OCI-LY1 (cell line): ENCODE measurements around the gene ADD2.

Experiments
- H2AFZ ChIP-seq: fragments of 200-600 bp; sonication (generic), shearing (Covaris generic); 2 replicates; pipeline ENCODE4 v1.6.0; 2014; ENCODE audit warnings: antibody characterized with exemption, mild to moderate bottlenecking, low read length
- H3F3A ChIP-seq: fragments of 200-600 bp; sonication (generic), shearing (Covaris generic); 2 replicates; pipeline ENCODE4 v1.6.0; 2014; ENCODE audit warnings: mild to moderate bottlenecking, antibody characterized with exemption, low read length, moderate library complexity; ENCODE audit not compliant: insufficient read depth
- H3K27ac ChIP-seq: fragments of 200-600 bp; sonication (generic); 2 replicates; pipeline ENCODE4 v1.5.1; 2014; ENCODE audit warnings: low read length, mixed run types, mild to moderate bottlenecking, low read depth; ENCODE audit not compliant: poor library complexity, severe bottlenecking
- H3K27me3 ChIP-seq: fragments of 200-600 bp; sonication (generic); 2 replicates; pipeline ENCODE4 v1.6.0; 2014; ENCODE audit warnings: antibody characterized with exemption, mild to moderate bottlenecking, low read length, moderate library complexity; ENCODE audit not compliant: insufficient read depth
- H3K36me3 ChIP-seq: fragments of 200-600 bp; sonication (generic); 2 replicates; pipeline ENCODE4 v1.6.1; 2014; ENCODE audit warnings: mild to moderate bottlenecking, antibody characterized with exemption, low read length, moderate library complexity, mixed read lengths; ENCODE audit not compliant: insufficient read depth
- H3K4me1 ChIP-seq: fragments of 200-600 bp; sonication (generic); 2 replicates; pipeline ENCODE4 v1.5.1; 2014; ENCODE audit warnings: mild to moderate bottlenecking, low read length, moderate library complexity; ENCODE audit not compliant: insufficient read depth, severe bottlenecking
- H3K4me2 ChIP-seq: fragments of 200-600 bp; sonication (generic), shearing (Covaris generic); 2 replicates; pipeline ENCODE4 v1.6.1; 2014; ENCODE audit warnings: low read length
- H3K4me3 ChIP-seq: fragments of 200-600 bp; sonication (generic); 2 replicates; pipeline ENCODE4 v1.5.1; 2014; ENCODE audit warnings: low read length, low read depth, mild to moderate bottlenecking, mixed read lengths; ENCODE audit not compliant: poor library complexity, severe bottlenecking
- H3K79me2 ChIP-seq: fragments of 200-600 bp; shearing (Covaris generic); 2 replicates; pipeline ENCODE4 v1.6.1; 2016; ENCODE audit warnings: mixed run types, low read length, mixed read lengths; ENCODE audit not compliant: insufficient read depth
- H3K9ac ChIP-seq: fragments of 200-600 bp; sonication (generic), shearing (Covaris generic); 2 replicates; pipeline ENCODE4 v1.6.1; 2014; ENCODE audit warnings: mild to moderate bottlenecking, low read length, mixed read lengths
- H3K9me2 ChIP-seq: fragments of 200-600 bp; sonication (generic), shearing (Covaris generic); 2 replicates; pipeline ENCODE4 v1.6.1; 2014; ENCODE audit warnings: low read depth, mild to moderate bottlenecking, low read length, mixed read lengths
- H3K9me3 ChIP-seq: fragments of 200-600 bp; shearing (Covaris generic); 2 replicates; pipeline ENCODE4 v1.6.1; 2014; ENCODE audit warnings: low read length, mixed read lengths
- H4K20me1 ChIP-seq: fragments of 200-600 bp; sonication (generic), shearing (Covaris generic); 2 replicates; pipeline ENCODE4 v1.6.0; 2016; ENCODE audit warnings: mild to moderate bottlenecking, low read length; ENCODE audit not compliant: insufficient read depth
- CTCF ChIP-seq: fragments of 200-600 bp; sonication (generic), shearing (Covaris generic); IDR thresholded peaks from 2 replicates; pipeline ENCODE4 v1.5.1; 2017; ENCODE audit warnings: mild to moderate bottlenecking, antibody characterized with exemption, low read length, moderate library complexity, mixed read lengths
- EZH2 ChIP-seq: fragments of 200-600 bp; sonication (generic), shearing (Covaris generic); IDR thresholded peaks from 2 replicates; pipeline ENCODE4 v1.8.0; 2017; ENCODE audit warnings: borderline replicate concordance, mixed run types, mild to moderate bottlenecking, antibody characterized with exemption, low read length, moderate library complexity, mixed read lengths

ADD2 gene

GRCh38 chr2:70806620-70807019, 38.6 kb upstream of the ADD2 start:
- Histone ChIP-seq H3K9ac (no peak overlapping the region), H3K9me3 (no peaks in the 10 kb centered on the region), H3K4me2 (no peak overlapping the region), H3K79me2 (no peaks in the 10 kb centered on the region), H3K36me3 (no peaks in the 10 kb centered on the region), H2AFZ (no peak overlapping the region), H3K4me1 (no peaks in the 10 kb centered on the region), H3K27ac (no peak overlapping the region), H3F3A (no peaks in the 10 kb centered on the region), H3K4me3 (no peak overlapping the region), H3K27me3 (no peaks in the 10 kb centered on the region), H4K20me1 (no peaks in the 10 kb centered on the region), H3K9me2 (no peaks in the 10 kb centered on the region)
- TF ChIP-seq CTCF (no peak), EZH2 (no peak)

- Histone ChIP-seq H3F3A (no peaks in the 10 kb centered on the region), H3K4me2 (no peak overlapping the region), H4K20me1 (no peaks in the 10 kb centered on the region), H3K9ac (no peak overlapping the region), H3K27ac (no peak overlapping the region), H3K4me1 (no peaks in the 10 kb centered on the region), H3K27me3 (no peaks in the 10 kb centered on the region), H3K9me3 (no peaks in the 10 kb centered on the region), H3K79me2 (no peaks in the 10 kb centered on the region), H3K9me2 (no peaks in the 10 kb centered on the region), H3K36me3 (no peaks in the 10 kb centered on the region), H2AFZ (no peak overlapping the region), H3K4me3 (no peak overlapping the region)
- no peak for TF ChIP-seq EZH2
- no peak for TF ChIP-seq CTCF
Observed at GRCh38 chr2:70806013-70806412, 38.0 kb upstream of the ADD2 start.

- H4K20me1 ChIP-seq, result no peaks in the 10 kb centered on the region
Observed at GRCh38 chr2:70801607-70802263, 33.7 kb upstream of the ADD2 start.

More at GRCh38 chr2:70801607-70802263, 33.7 kb upstream of the ADD2 start:
- Histone ChIP-seq H3K27me3 (no peaks in the 10 kb centered on the region; the same call in 1 of the 2 replicates), H2AFZ (no peak overlapping the region), H3K9ac (no peak overlapping the region), H3F3A (no peaks in the 10 kb centered on the region), H3K9me2 (no peaks in the 10 kb centered on the region), H3K36me3 (no peaks in the 10 kb centered on the region), H3K4me3 (no peak overlapping the region), H3K79me2 (no peaks in the 10 kb centered on the region), H3K4me1 (no peaks in the 10 kb centered on the region), H3K4me2 (no peak overlapping the region), H3K27ac (no peak overlapping the region), H3K9me3 (no peaks in the 10 kb centered on the region)
- TF ChIP-seq EZH2, result no peak
- no peak for TF ChIP-seq CTCF
